CD4-positive, alpha-beta T cell (primary cell): Measurements from ENCODE around the gene PLD6. TPM values are rescaled to one million over a fixed set of nuclear protein-coding genes. Genes with fewer than 3 reads are reported as not detected.

Source experiments
- ATAC-seq: fragments of 200-7000 bp; cut with Tn5 transposase; one replicate; pipeline ENCODE4 v1.10.0; 2022; ENCODE audit warnings: mild to moderate bottlenecking; ENCODE audit not compliant: poor library complexity
- CTCF ChIA-PET: fragments of 350-600 bp; sonication (Branson Sonifier 250); formaldehyde crosslinking; loops from one replicate; lab custom pipeline; 2021; ENCODE audit warnings: antibody characterized with exemption, inconsistent platforms; lab: Charles Lee
- POLR2A ChIA-PET: fragments of 350-600 bp; sonication (Branson Sonifier 250); formaldehyde crosslinking; loops from one replicate; lab custom pipeline; 2021; ENCODE audit warnings: antibody characterized with exemption, inconsistent platforms; lab: Charles Lee
- DNase-seq, 14 experiments: peaks; one replicate each; pipeline ENCODE4 v3.0.0-alpha.2; 2013 to 2020; ENCODE audit warnings: mixed read lengths in 2 of 14
- H3K27ac ChIP-seq, 2 donors: one replicate each; pipeline versions ENCODE4 v1.5.1 to v1.7.0; 2013; ENCODE audit warnings: low read length in 2 of 2, low read depth in 1 of 2, mild to moderate bottlenecking in 1 of 2
- H3K27me3 ChIP-seq, 2 experiments: 1 replicate in 1 of 2; 2 replicates in 1 of 2; pipeline versions ENCODE4 v1.6.1 to v1.7.0; 2013; ENCODE audit warnings: low read length in 2 of 2, control low read depth in 1 of 2, mild to moderate bottlenecking in 1 of 2, moderate library complexity in 1 of 2; ENCODE audit not compliant: insufficient read depth in 2 of 2, control insufficient read depth in 1 of 2
- H3K36me3 ChIP-seq: one replicate; pipeline ENCODE4 v1.6.1; 2013; ENCODE audit warnings: low read length, control low read depth; ENCODE audit not compliant: insufficient read depth
- H3K4me1 ChIP-seq: one replicate; pipeline ENCODE4 v1.6.1; 2013; ENCODE audit warnings: low read length, control low read depth; ENCODE audit not compliant: insufficient read depth
- H3K4me3 ChIP-seq: one replicate; pipeline ENCODE4 v1.5.1; 2013; ENCODE audit warnings: mild to moderate bottlenecking, low read length, moderate library complexity
- H3K9me3 ChIP-seq, 2 experiments: 1 replicate in 1 of 2; 2 replicates in 1 of 2; pipeline versions ENCODE4 v1.6.1 to v1.7.0; 2013; ENCODE audit warnings: low read length in 2 of 2, mild to moderate bottlenecking in 2 of 2, control low read depth in 1 of 2, moderate library complexity in 1 of 2; ENCODE audit not compliant: control insufficient read depth in 1 of 2, insufficient read depth in 1 of 2
- H3K27ac Mint-ChIP-seq: one replicate; pipeline ENCODE4 v1.8.0; 2020; ENCODE audit warnings: mixed read lengths
- H3K27me3 Mint-ChIP-seq: one replicate; pipeline ENCODE4 v1.8.0; 2021; ENCODE audit warnings: mixed read lengths
- H3K36me3 Mint-ChIP-seq: one replicate; pipeline ENCODE4 v1.8.0; 2021; ENCODE audit warnings: low read depth, mixed read lengths
- H3K4me1 Mint-ChIP-seq: one replicate; pipeline ENCODE4 v1.8.0; 2021; ENCODE audit warnings: low read depth, mixed read lengths
- H3K4me3 Mint-ChIP-seq: one replicate; pipeline ENCODE4 v1.8.0; 2020; ENCODE audit warnings: mild to moderate bottlenecking, mixed read lengths
- H3K9me3 Mint-ChIP-seq: one replicate; pipeline ENCODE4 v1.8.0; 2020; ENCODE audit warnings: mixed read lengths
- CTCF ChIP-seq: fragments of 200-600 bp; IDR thresholded peaks from one replicate; pipeline ENCODE4 v1.8.0; 2022; ENCODE audit warnings: antibody characterized with exemption, mild to moderate bottlenecking
- intact Hi-C, 2 experiments: fragments of 100-400 bp; cut with DNase I in 1 of 2; cut with micrococcal nuclease in 1 of 2; formaldehyde crosslinking; loops; one replicate each; pipeline versions ENCODE4 v1.15.1 to v1.9.0; 2023 to 2025; cut with DNase I, micrococcal nuclease
- total RNA-seq, 174 experiments: library from RNA in 2 of 174; stranded (reverse) in 2 of 174; gene quantifications; one replicate each; pipeline ENCODE4 v1.2.3 and lab custom pipeline; 2021 to 2026

The PLD6 gene
- total RNA-seq, 2 experiments from 2014 or later = 7.1 to 7.5 TPM

- POLR2A ChIA-PET = interaction anchor here (1.4 to 3.6 kb wide), 2 partner anchors 9 to 18 kb away, joined by 4 to 12 read pairs; no protein-coding TSS in a partner anchor
- Histone ChIP-seq H3K4me1 (peaks cover 80% of the 10 kb centered on the region), H3K9me3 (no peaks in the 10 kb centered on the region), H3K27me3 (no peaks in the 10 kb centered on the region), H3K4me3 (no peak overlapping the region), H3K36me3 (peaks cover 65% of the 10 kb centered on the region), H3K27ac (peak overlapping the region in 1 of 2 donors; percentile 18)
- CTCF ChIA-PET = interaction anchor here (1.0 to 1.4 kb wide), 2 partner anchors 12 to 30 kb away, joined by 3 to 4 read pairs; no protein-coding TSS in a partner anchor
- TF ChIP-seq CTCF = no peak
- Mint-ChIP-seq H3K9me3 (no peaks in the 10 kb centered on the region), H3K27ac (peak overlapping the region; percentile 99), H3K36me3 (peaks cover 79% of the 10 kb centered on the region), H3K27me3 (no peaks in the 10 kb centered on the region), H3K4me3 (no peak overlapping the region), H3K4me1 (peaks cover 65% of the 10 kb centered on the region)
- no peak for ATAC-seq
- intact Hi-C loops = no loop called here
- peak in 2 of 14 experiments; percentile 26 to 49 for DNase-seq
Measured at GRCh38 chr17:17172001-17172939, 33.9 kb downstream of the PLD6 start.

- Mint-ChIP-seq H3K27ac (peak overlapping the region; percentile 99), H3K4me1 (peaks cover 59% of the 10 kb centered on the region), H3K9me3 (no peaks in the 10 kb centered on the region), H3K27me3 (no peaks in the 10 kb centered on the region), H3K36me3 (peaks cover 78% of the 10 kb centered on the region), H3K4me3 (peak overlapping the region; percentile 25)
- DNase-seq = no peak
- Histone ChIP-seq H3K4me1 (peaks cover 69% of the 10 kb centered on the region), H3K4me3 (no peak overlapping the region), H3K27ac (peak overlapping the region; percentile 7 to 55), H3K9me3 (no peaks in the 10 kb centered on the region), H3K36me3 (peaks cover 67% of the 10 kb centered on the region), H3K27me3 (no peaks in the 10 kb centered on the region)
- intact Hi-C loops = no loop called here
- ATAC-seq = no peak
- POLR2A ChIA-PET = interaction anchor here (3.6 kb wide), 1 partner anchor 10 kb away, joined by 12 read pairs; no protein-coding TSS in a partner anchor
- TF ChIP-seq CTCF = no peak
- CTCF ChIA-PET = interaction anchor here (1.4 kb wide), 1 partner anchor 29 kb away, joined by 4 read pairs; no protein-coding TSS in a partner anchor
Measured at GRCh38 chr17:17171186-17171585, 34.9 kb downstream of the PLD6 start.

- no peaks in the 10 kb centered on the region for H3K9me3 Mint-ChIP-seq
- H3K36me3 Mint-ChIP-seq = peaks cover 79% of the 10 kb centered on the region
- no peak overlapping the region for H3K4me3 Mint-ChIP-seq
- H3K27me3 Mint-ChIP-seq = no peaks in the 10 kb centered on the region
- Histone ChIP-seq H3K9me3 (no peaks in the 10 kb centered on the region), H3K36me3 (peaks cover 67% of the 10 kb centered on the region), H3K4me3 (no peak overlapping the region), H3K27me3 (no peaks in the 10 kb centered on the region), H3K27ac (peak overlapping the region; percentile 7 to 55), H3K4me1 (peaks cover 62% of the 10 kb centered on the region)
- ChIA-PET POLR2A (interaction anchor here (3.6 kb wide), 1 partner anchor 11 kb away, joined by 12 read pairs; no protein-coding TSS in a partner anchor), CTCF (interaction anchor here (0.7 kb wide), 1 partner anchor 25 kb away, joined by 4 read pairs; no protein-coding TSS in a partner anchor)
- no peak for DNase-seq
- no peak for TF ChIP-seq CTCF
- peak overlapping the region; percentile 99 for H3K27ac Mint-ChIP-seq
- H3K4me1 Mint-ChIP-seq = peaks cover 53% of the 10 kb centered on the region
- intact Hi-C loops = no loop called here
- ATAC-seq = no peak
Measured at GRCh38 chr17:17170346-17170985, 35.7 kb downstream of the PLD6 start.
